Breast epithelium (tissue), 4 donors: ENCODE data around the gene LRRC3B. TPM values are rescaled to one million over a fixed set of nuclear protein-coding genes. Genes with fewer than 3 reads are reported as not detected.

Experiments
- DNase-seq, 2 donors: peaks; one replicate each; pipeline ENCODE4 v3.0.0-alpha.2; 2019; ENCODE audit warnings: low spot score in 2 of 2
- H3K27ac ChIP-seq, 2 donors: fragments of 200-600 bp; sonication (generic) in 1 of 2; one replicate each; pipeline ENCODE4 v1.5.1; 2016 to 2019; ENCODE audit warnings: mild to moderate bottlenecking in 1 of 2
- H3K27me3 ChIP-seq, 2 donors: fragments of 200-600 bp; sonication (generic) in 1 of 2; one replicate each; pipeline versions ENCODE4 v1.5.1 to v1.6.0; 2017 to 2019; ENCODE audit warnings: control low read depth in 1 of 2, mild to moderate bottlenecking in 1 of 2
- H3K36me3 ChIP-seq: fragments of 200-600 bp; one replicate; pipeline ENCODE4 v1.5.1; 2019
- H3K4me1 ChIP-seq, 2 donors: fragments of 200-600 bp; sonication (generic); one replicate each; pipeline ENCODE4 v1.5.1; 2016 to 2019; ENCODE audit warnings: control low read depth in 1 of 2
- H3K4me3 ChIP-seq, 3 donors: fragments of 200-600 bp; sonication (generic); 1 replicate in 2 of 3; 2 replicates in 1 of 3; pipeline ENCODE4 v1.5.1; 2016 to 2019; ENCODE audit warnings: mild to moderate bottlenecking in 3 of 3, moderate library complexity in 2 of 3
- H3K9me3 ChIP-seq, 2 donors: fragments of 200-600 bp; sonication (generic) in 1 of 2; one replicate each; pipeline ENCODE4 v1.5.1; 2016 to 2019; ENCODE audit warnings: control low read depth in 1 of 2
- CTCF ChIP-seq, 3 donors: fragments of 450-650 bp; IDR thresholded peaks; one replicate each; pipeline ENCODE4 v1.5.1; 2016 to 2017; ENCODE audit warnings: antibody characterized with exemption in 3 of 3, mild to moderate bottlenecking in 3 of 3, moderate library complexity in 3 of 3
- POLR2A ChIP-seq: fragments of 450-650 bp; IDR thresholded peaks from one replicate; pipeline ENCODE4 v1.6.1; 2016; ENCODE audit warnings: antibody characterized with exemption, mild to moderate bottlenecking, moderate library complexity
- POLR2AphosphoS5 ChIP-seq, 3 donors: sonication (generic); formaldehyde crosslinking; IDR thresholded peaks; one replicate each; pipeline ENCODE4 v1.6.1; 2017; ENCODE audit warnings: antibody characterized with exemption in 3 of 3
- intact Hi-C: fragments of 100-400 bp; cut with DNase I; formaldehyde crosslinking; loops from one replicate; pipeline ENCODE4 v1.15.1; 2023; ENCODE audit warnings: low total_unique reads
- total RNA-seq, 3 donors: library from RNA; depleted of rRNA; stranded (reverse); fragments of >200 nt; gene quantifications; one replicate each; pipeline ENCODE4 v1.1.0, GENCODE V29; 2016

LRRC3B gene
- total RNA-seq, 3 donors from 2014 or later = 0.66 to 1.2 TPM; not detected in 1

GRCh38 chr3:26708501-26708900 lies 85.9 kb downstream of the LRRC3B start:
- Histone ChIP-seq H3K27me3 (no peaks in the 10 kb centered on the region), H3K4me1 (no peaks in the 10 kb centered on the region), H3K36me3 (no peaks in the 10 kb centered on the region), H3K9me3 (no peaks in the 10 kb centered on the region), H3K27ac (no peak overlapping the region), H3K4me3 (no peak overlapping the region)
- no peak for DNase-seq
- intact Hi-C loops = no loop called here
- TF ChIP-seq POLR2A (no peak), POLR2AphosphoS5 (IDR thresholded peaks at IDR 0.05) (no peak), CTCF (IDR thresholded peaks at IDR 0.05) (no peak)

- H3K36me3 ChIP-seq = no peaks in the 10 kb centered on the region
- intact Hi-C loops = no loop called here
- no peak for DNase-seq
- no peak overlapping the region for H3K27ac ChIP-seq
- H3K27me3 ChIP-seq = no peaks in the 10 kb centered on the region
- no peaks in the 10 kb centered on the region for H3K9me3 ChIP-seq
- TF ChIP-seq POLR2A = no peak
- TF ChIP-seq CTCF (IDR thresholded peaks at IDR 0.05) = peak; percentile 33 to 70 (median 63)
- no peaks in the 10 kb centered on the region for H3K4me1 ChIP-seq
- H3K4me3 ChIP-seq = no peak overlapping the region
Measured at GRCh38 chr3:26712211-26713026, 89.8 kb downstream of the LRRC3B start.

GRCh38 chr3:26713091-26713490 lies 90.5 kb downstream of the LRRC3B start:
- H3K9me3 ChIP-seq = no peaks in the 10 kb centered on the region
- H3K27ac ChIP-seq = no peak overlapping the region
- H3K36me3 ChIP-seq = no peaks in the 10 kb centered on the region
- DNase-seq = no peak
- H3K4me3 ChIP-seq = no peak overlapping the region
- intact Hi-C loops = no loop called here
- H3K4me1 ChIP-seq = no peaks in the 10 kb centered on the region
- TF ChIP-seq POLR2A (no peak), POLR2AphosphoS5 (IDR thresholded peaks at IDR 0.05) (no peak), CTCF (IDR thresholded peaks at IDR 0.05) (no peak)
- H3K27me3 ChIP-seq = no peaks in the 10 kb centered on the region

GRCh38 chr3:26714485-26714884 lies 91.9 kb downstream of the LRRC3B start:
- Histone ChIP-seq H3K4me1 (no peaks in the 10 kb centered on the region), H3K27me3 (no peaks in the 10 kb centered on the region), H3K36me3 (no peaks in the 10 kb centered on the region), H3K9me3 (no peaks in the 10 kb centered on the region), H3K4me3 (no peak overlapping the region), H3K27ac (no peak overlapping the region)
- intact Hi-C loops = no loop called here
- no peak for DNase-seq
- TF ChIP-seq POLR2A (no peak), POLR2AphosphoS5 (IDR thresholded peaks at IDR 0.05) (no peak), CTCF (IDR thresholded peaks at IDR 0.05) (no peak)

GRCh38 chr3:26715431-26715830 lies 92.9 kb downstream of the LRRC3B start:
- Histone ChIP-seq H3K9me3 (no peaks in the 10 kb centered on the region), H3K4me3 (no peak overlapping the region), H3K27me3 (no peaks in the 10 kb centered on the region), H3K36me3 (no peaks in the 10 kb centered on the region), H3K27ac (no peak overlapping the region), H3K4me1 (no peaks in the 10 kb centered on the region)
- DNase-seq = no peak
- no peak for TF ChIP-seq POLR2AphosphoS5 (IDR thresholded peaks at IDR 0.05)
- TF ChIP-seq POLR2A = no peak
- intact Hi-C loops = no loop called here
